Astrocyte of the hippocampus (primary cell): ENCODE results near the gene NAALADL2.

ENCODE experiments used
- DNase-seq: peaks from one replicate; pipeline ENCODE4 v3.0.0; 2011; ENCODE audit warnings: low read depth, low spot score

Gene NAALADL2

DNA sequence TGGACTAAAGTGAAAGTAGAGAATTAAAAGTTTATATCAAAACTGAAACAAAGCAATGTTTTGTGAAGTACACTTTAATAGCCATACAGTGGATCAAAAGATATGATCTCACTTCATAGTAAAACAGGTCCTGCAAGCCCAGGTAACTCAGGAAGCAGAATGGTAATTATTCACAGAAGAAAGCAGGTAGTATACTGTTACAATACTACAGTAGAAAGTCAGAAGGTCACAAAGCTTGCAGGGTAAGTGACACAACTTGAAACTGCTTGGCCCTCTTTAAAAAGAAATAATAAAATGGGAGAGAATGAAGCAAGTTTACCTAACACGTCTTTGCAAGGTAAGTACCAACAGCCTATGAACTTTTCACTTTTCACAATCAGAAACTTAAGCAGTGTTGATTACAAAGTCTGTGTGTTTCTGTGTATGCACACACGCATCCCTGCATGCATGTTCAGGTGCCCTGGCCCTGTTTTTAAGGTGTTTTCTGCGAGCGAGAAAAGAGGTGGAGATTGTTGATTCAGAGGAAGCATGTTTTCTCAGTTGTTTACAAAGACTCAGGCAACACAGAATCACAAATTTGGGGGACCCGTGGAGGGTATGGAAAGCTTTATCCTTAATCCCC is at the start of gene NAALADL2:
TSS of gene NAALADL2 (plus strand) at position 221 of the 622 bp plus-strand sequence.
- DNase-seq: no peak

DNA sequence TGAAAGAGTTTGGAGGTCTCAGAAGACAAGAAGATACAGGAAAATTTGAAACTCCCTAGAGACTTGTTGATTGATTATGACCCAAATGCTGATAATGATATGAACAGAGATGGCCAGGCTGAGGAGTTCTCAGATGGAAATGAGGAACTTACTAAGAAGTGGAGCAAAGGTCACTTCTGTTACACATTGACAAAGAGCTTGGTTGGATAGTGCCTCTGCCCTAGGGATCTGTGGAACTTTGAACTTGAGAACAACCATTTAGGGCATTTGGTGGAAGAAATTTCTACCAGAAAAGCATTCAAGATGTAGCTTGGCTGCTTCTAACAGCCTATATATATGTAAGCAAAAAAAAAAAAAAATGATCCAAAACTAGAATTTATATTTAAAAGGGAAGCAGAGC is 48.9 kb upstream of the NAALADL2 start:
- DNase-seq: no peak

DNA sequence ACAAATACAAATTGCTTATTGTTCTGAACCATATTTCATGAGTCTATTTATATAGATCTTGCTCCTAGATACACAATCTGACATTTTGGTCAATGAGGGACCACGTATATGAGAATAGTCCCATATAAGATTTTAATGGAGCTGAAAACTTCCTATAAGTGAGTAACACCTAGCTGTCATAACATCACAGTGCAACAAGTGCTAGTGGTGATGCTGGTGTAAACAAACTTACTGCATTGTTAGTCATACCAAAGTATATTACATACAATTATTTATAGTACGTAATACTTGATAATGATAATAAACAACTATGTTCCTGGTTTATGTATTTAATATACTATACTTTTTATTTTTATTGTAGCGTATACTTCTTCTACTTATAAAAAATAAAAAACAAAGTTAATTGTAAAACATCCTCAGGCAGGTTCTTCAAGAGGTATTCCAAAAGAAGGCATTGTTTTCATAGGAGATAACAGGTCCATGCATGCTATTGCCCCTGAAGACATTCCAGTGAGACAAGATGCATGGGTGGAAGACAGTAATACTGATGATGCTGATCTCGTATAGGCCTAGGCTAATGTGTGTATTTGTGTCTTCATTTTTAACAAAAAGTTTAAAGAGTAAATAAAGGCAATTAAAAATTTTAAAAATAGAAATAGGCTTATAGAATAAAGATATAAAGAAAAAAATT is 46.8 kb upstream of the NAALADL2 start:
- no peak for DNase-seq

DNA sequence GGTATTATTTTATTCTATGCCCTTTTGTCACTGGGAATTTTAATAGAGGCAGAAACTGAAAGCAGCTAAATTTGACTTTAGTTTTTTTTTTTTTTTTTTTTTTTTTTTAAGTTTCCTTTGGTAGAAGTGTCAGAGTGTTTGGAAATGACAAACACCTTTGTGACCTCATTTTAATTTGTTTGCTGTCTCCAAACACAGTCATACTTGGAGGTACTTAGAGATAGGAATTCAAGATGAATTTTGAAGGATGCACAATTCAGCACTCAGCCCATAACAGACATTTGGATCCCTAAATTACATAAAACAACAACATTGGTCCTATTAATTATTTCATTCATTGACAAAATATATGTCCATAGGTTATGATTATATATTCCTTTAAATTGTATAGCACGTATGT is 43.4 kb upstream of the NAALADL2 start:
- DNase-seq: no peak

- no peak for DNase-seq
These were observed 38.2 kb upstream of the NAALADL2 start for GRCh38 chr3:174820885-174821284.

GRCh38 chr3:174821477-174821876 is 37.7 kb upstream of the NAALADL2 start:
- DNase-seq: no peak

GRCh38 chr3:174822320-174822719 is 36.8 kb upstream of the NAALADL2 start:
- DNase-seq: no peak

DNA sequence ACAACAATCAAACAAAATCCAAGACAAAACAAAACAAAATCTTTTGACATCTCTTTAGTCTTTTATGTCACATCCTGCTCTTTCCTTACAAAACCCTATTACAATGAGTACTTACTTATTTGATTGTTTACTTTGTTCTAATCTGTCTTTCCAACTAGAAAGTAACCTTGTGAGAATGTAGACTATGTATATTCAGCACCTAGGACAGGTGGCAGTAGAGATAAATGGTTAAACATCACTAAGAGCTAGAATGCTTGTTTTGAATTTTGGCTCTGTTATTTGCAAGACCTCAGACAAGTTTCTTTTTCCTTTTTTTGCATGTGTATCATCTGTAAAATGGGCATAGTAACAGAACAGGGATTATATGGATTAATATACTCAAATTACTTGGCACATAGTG is 33.1 kb upstream of the NAALADL2 start:
- DNase-seq: no peak

GRCh38 chr3:174844746-174845145 is 14.4 kb upstream of the NAALADL2 start:
- no peak for DNase-seq

DNA sequence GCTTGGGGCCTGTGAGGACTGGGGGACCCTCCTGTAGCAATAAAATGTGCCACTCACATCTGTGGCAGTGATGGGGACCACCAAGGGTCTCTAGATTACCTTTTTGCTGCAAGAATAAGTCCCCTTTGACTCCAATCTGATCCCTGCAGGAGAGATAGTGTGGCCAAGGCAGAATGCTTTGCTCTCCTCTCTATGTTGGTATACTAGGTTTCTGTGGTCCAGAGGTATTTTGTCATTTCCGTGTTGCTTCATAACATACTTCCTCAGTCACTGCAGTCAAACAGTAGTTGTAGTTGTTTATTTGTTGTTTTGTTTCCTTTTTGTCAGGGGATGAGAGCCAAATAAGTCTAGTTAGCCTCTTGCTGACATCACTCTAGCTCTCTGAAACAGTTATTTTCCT is 13.1 kb upstream of the NAALADL2 start:
- no peak for DNase-seq

DNA sequence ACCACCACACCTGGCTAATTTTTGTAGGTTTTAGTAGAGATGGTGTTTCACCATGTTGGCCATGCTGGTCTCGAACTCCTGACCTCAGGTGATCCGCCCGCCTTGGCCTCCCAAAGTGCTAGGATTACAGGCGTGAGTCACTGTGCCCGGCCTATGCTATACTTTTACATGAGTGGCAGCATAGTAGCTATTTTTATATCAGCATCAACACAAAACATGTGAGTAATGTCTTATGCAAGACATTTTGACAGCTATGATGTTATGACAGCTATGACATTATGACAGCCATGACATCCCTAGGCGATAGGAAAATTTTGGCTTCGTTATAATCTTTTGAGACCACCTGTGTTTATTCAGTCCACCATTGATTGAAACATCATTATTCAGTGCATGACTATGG is 4.1 kb upstream of the NAALADL2 start:
- no peak for DNase-seq

- DNase-seq: no peak
These were observed 1.8 kb upstream of the NAALADL2 start for GRCh38 chr3:174857301-174857700.

GRCh38 chr3:174858353-174858752 is 781 bp upstream of the NAALADL2 start:
- DNase-seq: no peak

GRCh38 chr3:174859756-174860155 is 622 bp downstream of the NAALADL2 start:
- no peak for DNase-seq

DNA sequence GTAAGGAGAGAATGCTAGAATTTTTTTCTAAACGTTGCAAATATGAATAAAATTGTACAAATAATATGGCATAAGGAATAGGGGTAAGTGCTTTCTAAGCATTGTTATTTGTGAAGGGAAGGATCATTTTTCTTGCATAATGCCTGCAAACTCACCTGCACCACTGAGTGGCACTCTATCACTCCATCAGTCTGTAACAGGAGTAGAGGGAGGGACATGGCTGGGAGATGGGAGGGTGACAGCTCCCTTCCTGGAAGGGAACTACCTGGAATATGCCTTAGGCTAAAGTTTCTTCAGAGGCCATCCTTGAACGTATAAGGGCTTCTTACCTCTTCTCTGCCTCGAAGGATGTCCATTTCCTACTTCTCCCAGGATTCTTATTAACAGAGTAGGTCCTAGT is 3.0 kb downstream of the NAALADL2 start:
- no peak for DNase-seq

GRCh38 chr3:174862666-174863065 is 3.5 kb downstream of the NAALADL2 start:
- DNase-seq: no peak

GRCh38 chr3:174863488-174863887 is 4.4 kb downstream of the NAALADL2 start:
- no peak for DNase-seq

GRCh38 chr3:174869448-174869847 is 10.3 kb downstream of the NAALADL2 start:
- no peak for DNase-seq

DNA sequence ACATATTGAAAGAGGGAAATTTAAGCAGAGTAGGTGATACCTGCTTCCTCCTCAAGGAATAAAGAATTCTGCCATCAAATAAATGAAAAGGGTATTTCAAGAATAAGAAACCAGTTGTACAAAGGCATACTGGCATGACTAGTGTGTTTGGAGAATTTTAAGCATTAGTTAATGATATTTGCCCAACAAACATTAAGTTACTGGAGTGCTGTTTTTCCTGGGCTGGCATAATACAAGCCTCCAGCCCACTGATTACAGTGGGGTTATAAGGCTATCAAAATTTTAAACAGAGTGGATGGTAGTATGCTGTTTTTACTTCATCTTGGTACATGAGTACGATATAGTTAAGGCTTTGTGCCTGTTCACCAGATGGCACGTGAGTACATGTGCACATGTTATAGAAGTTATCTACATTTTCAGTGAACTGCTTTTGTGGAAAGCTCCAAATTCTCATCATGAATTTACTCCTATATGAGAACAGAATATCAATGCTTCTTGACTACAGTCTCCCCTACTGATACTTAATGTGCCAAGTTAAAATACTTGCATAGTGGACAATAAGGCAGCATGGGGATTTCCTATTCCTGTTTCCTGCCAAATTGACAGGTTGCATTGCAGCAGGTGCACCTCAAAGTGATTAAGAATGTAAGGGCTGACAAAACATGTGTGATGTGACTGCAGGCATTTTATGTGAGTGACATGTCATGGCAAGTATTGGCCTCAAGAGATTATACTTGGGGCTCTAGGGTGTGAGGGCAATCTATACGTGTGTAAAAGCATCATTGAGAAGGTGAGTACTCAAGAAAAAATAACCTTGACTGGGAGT is 14.9 kb downstream of the NAALADL2 start:
- no peak for DNase-seq

GRCh38 chr3:174882789-174883188 is 23.7 kb downstream of the NAALADL2 start:
- no peak for DNase-seq

GRCh38 chr3:174883881-174884675 is 24.9 kb downstream of the NAALADL2 start:
- no peak for DNase-seq
